HG02938 (cell line): ENCODE measurements around the gene COX5A.

Experiments used
- ATAC-seq: cut with Tn5 transposase; IDR thresholded peaks from one replicate; pipeline ENCODE4 v1.9.1; 2021; ENCODE audit warnings: mild to moderate bottlenecking, moderate library complexity; ENCODE audit not compliant: unreplicated experiment

Gene COX5A

GRCh38 chr15:74873036-74873755 lies 64.7 kb downstream of the COX5A start, which contains the start of gene SCAMP2:
Gene SCAMP2, minus strand, starts transcription at chr15:74873365. Its CDS starts 110 bp downstream, at chr15:74873255.
- ATAC-seq: peak; percentile 84

- ATAC-seq: no peak
These were observed 65.2 kb downstream of the COX5A start for GRCh38 chr15:74872702-74873035.

- ATAC-seq: no peak
These were observed 67.2 kb downstream of the COX5A start for GRCh38 chr15:74870436-74871215.
